Measurements from ENCODE around the gene TRIM51G. TPM values are rescaled to one million over a fixed set of nuclear protein-coding genes. Genes with fewer than 3 reads are reported as not detected.
"Not testable (repeated sequence)": the region's sequence is repeated elsewhere in the genome, so short reads cannot be mapped to it uniquely, and the experiment has no call there.

Gene TRIM51G, protein sequence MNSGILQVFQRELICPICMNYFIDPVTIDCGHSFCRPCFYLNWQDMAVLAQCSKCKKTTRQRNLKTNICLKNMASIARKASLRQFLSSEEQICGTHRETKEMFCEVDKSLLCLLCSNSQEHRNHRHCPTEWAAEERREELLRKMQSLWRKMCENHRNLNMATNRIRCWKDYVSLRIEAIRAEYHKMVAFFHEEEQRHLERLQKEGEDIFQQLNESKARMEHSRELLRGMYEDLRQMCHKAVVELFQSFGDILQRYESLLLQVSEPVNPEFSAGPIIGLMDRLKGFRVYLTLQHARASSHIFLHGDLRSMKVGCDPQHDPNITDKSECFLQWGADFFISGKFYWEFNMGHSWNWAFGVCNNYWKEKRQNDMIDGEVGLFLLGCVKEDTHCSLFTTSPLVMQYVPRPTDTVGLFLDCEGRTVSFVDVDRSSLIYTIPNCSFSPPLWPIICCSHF
- not detected in 2 replicates for total RNA-seq (2022)
- Bru-seq, nascent RNA: not detected
- BruChase-seq, experiment 1, labeled RNA remaining after a 2-hour chase: not detected
- not detected for BruChase-seq, experiment 2, labeled RNA remaining after a 6-hour chase
- long read RNA-seq: 0 reads

- H3K9me3 Mint-ChIP-seq (ENCODE audit: unreplicated experiment); H3K36me3 Mint-ChIP-seq (ENCODE audit: insufficient read depth, unreplicated experiment); intact Hi-C loops (cut with micrococcal nuclease; ENCODE audit: unreplicated experiment); CTCF ChIA-PET; H3K4me3 Mint-ChIP-seq (ENCODE audit: unreplicated experiment); H3K27ac Mint-ChIP-seq (ENCODE audit: unreplicated experiment); DNase-seq; POLR2A ChIA-PET; H3K27me3 Mint-ChIP-seq (ENCODE audit: insufficient read depth, unreplicated experiment); H3K4me1 ChIP-seq; H3K9me3 ChIP-seq; H3K27me3 ChIP-seq (replicated peaks; ENCODE audit: control insufficient read depth, insufficient read depth, low read length); BruUV-seq (replicated peaks); H3K36me3 ChIP-seq (ENCODE audit: control insufficient read depth, insufficient read depth, low read length); H3K4me3 ChIP-seq (ENCODE audit: low read depth, low read length); H3K4me1 Mint-ChIP-seq (ENCODE audit: low read depth, unreplicated experiment): not testable (repeated sequence)
Measured at GRCh38 chr11:48983785-48984184, at the start of gene TRIM51G. TRIM51G (minus strand) TSS chr11:48983885; CDS start chr11:48981695, 2,190 bp downstream.

- H3K9me3 Mint-ChIP-seq (ENCODE audit: unreplicated experiment); POLR2A ChIA-PET; H3K27me3 ChIP-seq (replicated peaks; ENCODE audit: control insufficient read depth, insufficient read depth, low read length); H3K27ac Mint-ChIP-seq (ENCODE audit: unreplicated experiment); DNase-seq; H3K4me3 Mint-ChIP-seq (ENCODE audit: unreplicated experiment); CTCF ChIA-PET; H3K27me3 Mint-ChIP-seq (ENCODE audit: insufficient read depth, unreplicated experiment); H3K4me1 Mint-ChIP-seq (ENCODE audit: low read depth, unreplicated experiment); H3K36me3 Mint-ChIP-seq (ENCODE audit: insufficient read depth, unreplicated experiment); intact Hi-C loops (cut with micrococcal nuclease; ENCODE audit: unreplicated experiment); H3K36me3 ChIP-seq (ENCODE audit: control insufficient read depth, insufficient read depth, low read length); H3K9me3 ChIP-seq; BruUV-seq (replicated peaks); H3K4me3 ChIP-seq (ENCODE audit: low read depth, low read length); H3K4me1 ChIP-seq: not testable (repeated sequence)
Measured at GRCh38 chr11:49028523-49028922, 44.8 kb upstream of the TRIM51G start, which contains the start of gene TRIM49B. TRIM49B (plus strand) TSS chr11:49028823; CDS start chr11:49031600, 2,777 bp downstream.

GRCh38 chr11:48968592-48968991, 15.1 kb downstream of the TRIM51G start:
- H3K27ac Mint-ChIP-seq (ENCODE audit: unreplicated experiment); POLR2A ChIA-PET; DNase-seq; H3K27me3 ChIP-seq (replicated peaks; ENCODE audit: control insufficient read depth, insufficient read depth, low read length); H3K4me3 ChIP-seq (ENCODE audit: low read depth, low read length); H3K36me3 ChIP-seq (ENCODE audit: control insufficient read depth, insufficient read depth, low read length); H3K9me3 ChIP-seq; BruUV-seq (replicated peaks); H3K27me3 Mint-ChIP-seq (ENCODE audit: insufficient read depth, unreplicated experiment); H3K4me3 Mint-ChIP-seq (ENCODE audit: unreplicated experiment); H3K9me3 Mint-ChIP-seq (ENCODE audit: unreplicated experiment); H3K4me1 Mint-ChIP-seq (ENCODE audit: low read depth, unreplicated experiment); CTCF ChIA-PET; H3K4me1 ChIP-seq; H3K36me3 Mint-ChIP-seq (ENCODE audit: insufficient read depth, unreplicated experiment): not testable (repeated sequence)
- intact Hi-C loops (cut with micrococcal nuclease; ENCODE audit: unreplicated experiment): loop anchor here (10.0 kb wide), 1 partner anchor 64 kb away; no protein-coding TSS in a partner anchor

GRCh38 chr11:48955315-48956049, 28.2 kb downstream of the TRIM51G start:
- POLR2A ChIA-PET; H3K27ac Mint-ChIP-seq (ENCODE audit: unreplicated experiment); BruUV-seq (replicated peaks); H3K4me3 ChIP-seq (ENCODE audit: low read depth, low read length); H3K4me1 ChIP-seq; H3K36me3 Mint-ChIP-seq (ENCODE audit: insufficient read depth, unreplicated experiment); H3K36me3 ChIP-seq (ENCODE audit: control insufficient read depth, insufficient read depth, low read length); H3K27me3 Mint-ChIP-seq (ENCODE audit: insufficient read depth, unreplicated experiment); H3K27me3 ChIP-seq (replicated peaks; ENCODE audit: control insufficient read depth, insufficient read depth, low read length); DNase-seq; H3K4me1 Mint-ChIP-seq (ENCODE audit: low read depth, unreplicated experiment); intact Hi-C loops (cut with micrococcal nuclease; ENCODE audit: unreplicated experiment); CTCF ChIA-PET; H3K4me3 Mint-ChIP-seq (ENCODE audit: unreplicated experiment); H3K9me3 ChIP-seq; H3K9me3 Mint-ChIP-seq (ENCODE audit: unreplicated experiment): not testable (repeated sequence)

DNA sequence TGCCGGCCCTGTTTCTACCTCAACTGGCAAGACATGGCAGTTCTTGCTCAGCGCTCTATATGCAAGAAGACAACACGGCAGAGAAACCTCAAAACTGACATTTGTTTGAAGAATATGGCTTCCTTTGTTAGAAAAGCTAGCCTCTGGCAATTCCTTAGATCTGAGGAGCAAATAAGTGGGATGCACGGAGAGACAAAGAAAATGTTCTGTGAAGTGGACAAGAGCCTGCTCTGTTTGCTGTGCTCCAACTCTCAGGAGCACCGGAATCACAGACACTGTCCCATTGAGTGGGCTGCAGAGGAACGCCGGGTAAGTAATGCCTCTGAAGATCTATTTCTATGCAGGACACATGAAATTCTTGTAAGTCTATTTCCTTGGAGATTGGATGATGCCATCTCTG, 37.9 kb downstream of the TRIM51G start:
- H3K4me1 ChIP-seq; CTCF ChIA-PET; DNase-seq; H3K27me3 ChIP-seq (replicated peaks; ENCODE audit: control insufficient read depth, insufficient read depth, low read length); H3K36me3 Mint-ChIP-seq (ENCODE audit: insufficient read depth, unreplicated experiment); H3K27ac Mint-ChIP-seq (ENCODE audit: unreplicated experiment); BruUV-seq (replicated peaks); H3K4me1 Mint-ChIP-seq (ENCODE audit: low read depth, unreplicated experiment); H3K27me3 Mint-ChIP-seq (ENCODE audit: insufficient read depth, unreplicated experiment); H3K4me3 ChIP-seq (ENCODE audit: low read depth, low read length); H3K36me3 ChIP-seq (ENCODE audit: control insufficient read depth, insufficient read depth, low read length); intact Hi-C loops (cut with micrococcal nuclease; ENCODE audit: unreplicated experiment); POLR2A ChIA-PET; H3K9me3 Mint-ChIP-seq (ENCODE audit: unreplicated experiment); H3K4me3 Mint-ChIP-seq (ENCODE audit: unreplicated experiment); H3K9me3 ChIP-seq: not testable (repeated sequence)
